ENCODE results near the gene BICRAL.
"Not testable (repeated sequence)": the region's sequence is repeated elsewhere in the genome, so short reads cannot be mapped to it uniquely, and the experiment has no call there.

Gene BICRAL

DNA sequence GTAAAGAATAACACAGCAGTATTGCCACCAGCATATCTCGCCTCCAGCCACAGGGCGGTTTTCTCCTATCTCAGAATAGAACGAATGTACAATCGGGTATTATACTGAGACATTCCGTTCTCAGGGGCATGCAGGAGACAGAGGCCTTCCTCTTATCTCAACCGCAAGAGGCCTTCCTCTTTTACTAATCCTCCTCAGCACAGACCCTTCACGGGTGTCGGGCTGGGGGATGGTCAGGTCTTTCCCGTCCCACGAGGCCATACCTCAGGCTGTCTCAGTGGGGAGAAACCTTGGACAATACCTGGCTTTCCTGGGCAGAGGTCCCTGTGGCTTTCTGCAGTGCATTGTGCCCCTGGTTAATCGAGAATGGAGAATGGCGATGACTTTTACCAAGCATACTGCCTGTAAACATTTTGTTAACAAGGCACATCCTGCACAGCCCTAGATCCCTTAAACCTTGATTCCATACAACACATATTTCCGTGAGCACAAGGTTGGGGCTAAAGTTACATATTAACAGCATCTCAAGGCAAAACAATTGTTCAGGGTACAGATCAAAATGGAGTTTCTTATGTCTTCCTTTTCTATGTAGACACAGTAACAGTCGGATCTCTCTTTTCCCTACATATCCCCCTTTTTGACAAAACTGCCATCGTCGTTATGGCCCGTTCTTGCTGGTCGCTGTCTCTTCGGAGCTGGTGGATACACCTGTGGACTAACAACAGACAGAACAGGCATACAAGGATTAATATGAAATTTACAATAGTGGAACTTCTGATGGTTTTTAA lies 112.4 kb downstream of the BICRAL start:
- DNase-seq (ENCODE audit: low read depth): not testable (repeated sequence)

DNA sequence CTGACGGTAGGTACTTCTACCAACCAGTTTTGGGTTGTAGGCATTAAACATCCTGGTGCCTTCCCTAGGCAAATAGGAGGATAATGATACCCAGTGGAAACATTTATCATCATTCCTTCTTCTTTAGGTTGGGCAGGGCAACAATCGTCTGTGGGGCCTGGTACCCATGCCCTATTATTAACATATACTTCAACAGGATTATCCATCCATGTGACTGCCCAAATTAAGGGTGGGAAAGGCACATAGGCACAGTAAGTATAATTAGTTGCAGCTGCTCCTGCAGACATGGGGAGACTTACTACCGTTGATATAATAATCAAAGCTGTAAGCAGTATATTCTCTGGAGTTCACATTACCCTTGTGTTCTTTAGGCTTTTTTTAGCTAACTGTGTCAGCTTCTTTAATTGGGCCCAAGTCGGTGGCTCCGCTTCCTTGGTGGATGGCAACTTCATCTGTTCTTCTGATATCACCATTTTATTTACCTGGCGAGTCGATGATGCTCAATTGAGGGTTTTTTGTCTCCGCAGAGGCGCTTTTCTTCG lies 114.4 kb downstream of the BICRAL start:
- no peak for DNase-seq (ENCODE audit: low read depth)

DNA sequence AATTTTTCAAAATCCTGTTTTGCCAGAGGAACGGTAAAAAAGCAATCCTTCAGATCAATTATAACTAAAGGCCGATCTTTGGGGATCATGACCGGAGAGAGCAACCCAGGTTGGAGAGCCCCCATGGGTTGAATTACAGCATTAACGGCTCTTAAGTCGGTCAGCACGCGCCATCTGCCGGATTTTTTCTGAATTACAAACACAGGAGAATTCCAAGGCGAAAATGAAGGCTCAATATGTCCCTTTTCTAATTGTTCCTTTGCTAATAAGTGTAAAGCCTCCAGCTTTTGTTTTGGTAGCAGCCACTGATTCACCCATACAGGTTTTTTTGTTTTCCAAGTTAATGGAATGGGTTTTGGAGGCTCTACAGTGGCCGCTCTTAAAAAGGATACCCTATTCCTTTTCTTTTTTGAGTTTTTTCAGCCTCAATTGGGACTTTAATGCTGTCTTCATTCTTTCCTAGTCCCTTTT lies 117.1 kb downstream of the BICRAL start:
- peak; percentile 31 for DNase-seq (ENCODE audit: low read depth)

DNA sequence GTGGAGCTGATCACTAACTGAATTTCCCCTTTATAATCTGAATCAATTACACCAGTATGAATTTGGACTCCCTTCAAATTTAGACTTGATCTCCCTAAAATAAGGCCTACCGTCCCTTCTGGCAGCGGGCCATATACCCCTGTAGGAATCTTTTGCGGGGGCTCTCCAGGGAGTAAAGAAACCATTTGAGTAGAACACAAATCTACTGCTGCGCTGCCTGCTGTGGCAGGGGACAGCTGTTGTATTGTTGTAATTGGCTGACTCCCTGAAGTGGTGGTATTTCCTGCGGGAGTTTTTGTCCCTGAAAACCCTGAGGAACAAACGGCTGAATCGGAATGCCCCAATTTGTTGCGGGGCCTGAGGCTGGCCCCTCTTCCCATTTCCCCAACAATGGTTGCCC lies 118.0 kb downstream of the BICRAL start:
- DNase-seq (ENCODE audit: low read depth): no peak

DNA sequence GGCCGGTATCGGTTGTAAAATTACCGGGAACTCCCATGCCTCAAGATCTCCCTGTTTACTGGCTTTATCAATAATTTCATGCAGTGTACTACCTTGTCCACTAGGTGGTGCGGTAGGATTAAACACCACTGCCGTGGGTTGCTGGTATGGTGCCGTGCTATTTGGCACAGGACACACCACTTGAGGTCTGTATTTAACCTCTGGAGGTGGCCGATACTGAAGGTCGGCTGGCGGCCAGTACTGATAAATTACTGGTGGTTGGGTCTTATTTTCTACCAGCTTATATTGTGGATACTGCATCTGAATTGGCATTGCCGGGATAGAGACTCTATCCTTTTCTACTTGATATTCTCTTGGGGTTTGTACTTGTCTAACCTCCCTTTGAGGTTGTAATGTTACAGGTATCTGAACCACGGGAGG lies 119.7 kb downstream of the BICRAL start:
- peak; percentile 46 for DNase-seq (ENCODE audit: low read depth)

DNA sequence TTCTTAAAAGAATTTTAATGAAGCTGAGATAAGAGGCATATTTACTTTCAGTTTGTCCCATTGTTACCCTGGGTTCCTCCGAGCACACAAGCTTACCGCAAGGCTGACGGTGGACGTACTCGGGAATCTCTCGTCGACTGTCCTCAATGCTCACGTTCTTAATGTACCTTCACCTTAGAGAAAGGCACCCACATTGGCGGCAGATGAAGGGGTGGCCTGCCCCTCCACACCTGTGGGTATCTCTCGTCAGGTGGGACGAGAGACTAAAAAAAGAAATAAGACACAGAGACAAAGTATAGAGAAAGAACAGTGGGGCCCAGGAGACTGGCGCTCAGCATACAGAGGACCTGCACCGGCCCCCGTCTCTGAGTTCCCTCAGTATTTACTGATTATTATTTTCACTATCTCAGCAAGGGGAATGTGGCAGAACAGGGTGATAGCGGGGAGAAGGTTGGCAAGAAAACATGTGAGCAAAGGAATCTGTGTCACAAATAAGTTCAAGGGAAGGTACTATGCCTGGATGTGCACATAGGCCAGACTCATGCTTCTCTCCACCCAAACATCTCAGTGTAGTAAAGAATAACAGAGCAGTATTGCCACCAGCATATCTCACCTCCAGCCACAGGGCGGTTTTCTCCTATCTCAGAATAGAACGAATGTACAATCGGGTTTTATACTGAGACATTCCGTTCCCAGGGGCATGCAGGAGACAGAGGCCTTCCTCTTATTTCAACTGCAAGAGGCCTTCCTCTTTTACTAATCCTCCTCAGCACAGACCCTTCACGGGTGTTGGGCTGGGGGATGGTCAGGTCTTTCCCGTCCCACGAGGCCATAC lies 120.8 kb downstream of the BICRAL start:
- not testable (repeated sequence) for DNase-seq (ENCODE audit: low read depth)

DNA sequence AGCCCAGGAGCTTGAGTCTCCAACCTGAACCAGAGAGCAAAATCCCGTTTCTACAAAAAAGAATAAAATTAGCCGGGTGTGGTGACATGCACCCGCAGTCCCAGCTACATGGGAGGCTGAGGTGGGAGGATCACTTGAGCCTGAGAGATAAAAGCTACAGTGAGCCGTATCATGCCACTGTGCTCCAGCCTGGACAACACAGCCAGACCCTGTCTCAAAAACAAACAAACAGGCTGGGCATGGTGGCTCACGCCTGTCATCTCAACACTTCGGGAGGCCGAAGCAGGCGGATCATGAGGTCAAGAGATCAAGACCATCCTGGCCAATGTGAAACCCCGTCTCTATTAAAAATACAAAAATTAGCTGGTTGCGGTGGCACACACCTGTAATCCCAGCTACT lies 122.6 kb downstream of the BICRAL start:
- DNase-seq (ENCODE audit: low read depth): no peak

DNA sequence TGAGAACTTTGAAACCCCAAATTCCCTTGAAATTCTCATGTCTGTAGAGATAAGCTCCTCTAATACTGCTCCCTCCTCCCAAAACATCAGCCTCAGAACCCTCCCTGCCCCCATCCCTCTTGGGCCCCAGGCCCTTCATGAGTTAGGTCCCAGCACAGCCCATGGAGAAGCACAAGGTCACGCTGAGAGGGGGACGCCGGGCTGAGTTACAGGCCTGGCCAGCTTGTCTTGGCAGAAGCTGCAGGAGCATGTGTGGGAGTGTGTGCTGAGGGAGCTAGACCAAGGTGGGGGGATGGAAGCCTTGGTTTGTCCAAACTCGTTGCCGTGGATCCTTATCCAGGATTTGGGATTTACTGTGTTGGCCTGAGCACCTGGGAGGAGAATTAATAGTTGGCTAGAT lies 125.5 kb downstream of the BICRAL start:
- DNase-seq (ENCODE audit: low read depth): no peak

DNA sequence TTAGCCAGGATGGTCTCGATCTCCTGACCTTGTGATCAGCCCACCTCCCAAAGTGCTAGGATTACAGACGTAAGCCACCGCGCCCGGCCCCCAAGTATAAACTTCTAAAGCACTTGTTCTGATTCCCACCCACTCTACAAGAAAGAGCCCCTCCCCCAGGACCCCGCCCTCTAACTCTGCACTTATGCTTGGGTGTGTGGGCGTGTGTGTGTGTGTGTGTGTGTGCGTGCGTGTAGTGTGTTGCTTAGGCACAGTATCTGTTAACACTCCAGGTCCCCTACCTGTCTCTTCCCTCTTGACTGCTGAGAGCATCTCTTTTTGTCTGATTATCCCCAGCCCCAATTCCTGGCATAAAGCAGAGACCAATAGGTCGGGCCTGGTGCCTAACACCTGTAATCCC lies 128.0 kb downstream of the BICRAL start:
- no peak for DNase-seq (ENCODE audit: low read depth)

DNA sequence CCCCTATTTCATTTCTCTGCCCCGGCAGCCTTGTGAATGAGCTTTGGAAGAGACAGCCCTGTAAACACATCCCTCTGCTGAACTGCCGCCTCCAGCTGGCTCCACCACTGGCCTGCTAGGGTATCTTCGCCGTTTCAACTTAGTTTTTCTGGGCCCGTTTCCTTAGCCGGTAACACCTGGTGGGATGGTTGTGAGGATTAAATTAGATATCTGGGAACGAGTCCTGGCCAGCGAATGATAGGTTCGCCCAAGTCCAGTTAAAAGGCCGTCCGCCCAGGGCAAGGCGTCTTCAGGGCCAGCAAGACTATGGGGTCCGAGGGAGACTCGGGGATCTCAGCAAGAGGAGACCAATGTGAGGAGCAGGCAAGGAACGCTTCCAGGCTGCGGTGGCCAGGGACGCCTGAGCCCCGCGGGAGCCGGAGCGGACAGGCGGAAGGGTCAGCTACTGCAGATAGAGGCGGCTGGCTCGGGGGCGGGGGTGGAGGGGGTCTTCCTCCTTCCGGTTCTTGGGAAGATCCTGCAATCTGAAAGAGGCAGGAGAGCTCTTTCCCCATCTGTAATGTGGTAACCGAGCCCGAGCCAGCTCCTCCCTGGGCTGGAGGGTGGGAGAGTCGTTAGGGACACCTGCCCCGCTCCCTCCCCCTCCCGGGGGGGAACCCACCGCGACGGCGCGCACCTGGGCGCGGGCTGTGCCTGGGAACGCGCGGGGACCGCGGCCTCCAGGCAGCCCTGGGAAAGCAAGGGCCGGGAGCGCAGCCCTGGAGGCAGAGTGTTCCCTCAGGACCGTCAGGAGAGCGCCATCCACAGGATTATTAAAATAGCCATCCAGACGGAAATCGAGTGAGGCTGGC lies 129.5 kb downstream of the BICRAL start:
- no peak for DNase-seq (ENCODE audit: low read depth)

DNA sequence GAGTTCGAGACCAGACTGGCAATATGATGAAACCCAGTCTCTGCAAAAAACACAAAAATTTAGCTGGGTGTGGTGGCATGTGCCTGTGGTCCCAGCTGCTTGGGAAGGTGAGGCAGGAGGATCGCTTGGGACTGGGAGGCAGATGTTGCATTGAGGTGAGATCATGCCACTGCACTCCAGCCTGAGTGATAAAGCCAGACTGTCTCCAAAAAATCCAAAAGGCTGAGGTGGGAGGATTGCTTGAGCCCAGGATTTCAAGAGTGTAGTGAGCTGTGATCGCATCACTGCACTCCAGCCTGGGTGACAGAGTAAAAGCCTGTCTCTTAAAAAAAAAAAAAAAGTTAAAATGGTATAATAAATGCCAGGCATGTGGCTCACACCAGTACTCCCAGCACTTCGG lies 132.7 kb downstream of the BICRAL start:
- no peak for DNase-seq (ENCODE audit: low read depth)

DNA sequence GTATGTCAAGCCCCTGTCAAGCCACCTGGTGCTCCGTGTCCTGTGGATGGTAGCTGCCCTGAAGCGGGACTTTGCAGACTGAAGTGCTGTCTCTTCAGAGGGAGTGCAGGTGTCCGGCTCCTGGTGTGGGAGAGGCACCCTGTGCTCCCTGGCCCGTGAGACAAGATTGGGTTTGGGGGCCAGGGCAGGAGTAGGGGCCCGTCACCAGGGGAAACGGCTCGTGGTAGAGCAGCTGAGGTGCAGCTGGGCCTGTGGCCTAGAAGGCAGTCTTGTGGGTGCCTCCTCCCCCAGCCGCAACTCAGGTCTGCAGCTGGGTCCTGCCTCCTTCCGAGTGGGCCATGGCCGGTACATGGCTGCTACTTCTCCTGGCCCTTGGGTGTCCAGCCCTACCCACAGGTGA lies 133.9 kb downstream of the BICRAL start, which contains the start of gene PTCRA:
Gene PTCRA (plus strand): TSS at position 322 of the 400 bp plus-strand sequence. CDS start 17 bp downstream, at position 339.
- no peak for DNase-seq (ENCODE audit: low read depth)

DNA sequence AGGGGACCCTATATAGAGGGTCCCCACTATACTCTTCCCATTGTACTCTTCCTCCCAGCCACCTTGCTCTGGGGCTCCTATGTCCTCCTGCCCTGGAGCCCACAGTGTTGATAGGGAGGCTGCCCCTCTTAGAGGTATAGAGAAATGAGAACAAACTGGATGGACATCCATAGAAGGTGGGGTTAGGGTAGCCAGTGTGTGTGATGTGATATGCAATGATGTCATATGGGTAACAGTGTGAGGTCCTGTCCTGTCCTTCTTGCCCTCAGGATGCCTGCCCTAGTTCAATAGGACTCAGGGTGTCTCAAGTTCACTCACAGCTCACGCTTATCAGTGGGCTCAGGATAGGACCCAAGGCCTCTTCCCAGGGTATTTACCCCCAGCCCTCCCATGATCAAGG lies 134.4 kb downstream of the BICRAL start:
- no peak for DNase-seq (ENCODE audit: low read depth)

Data from activated T-cell treated with anti-CD3 and anti-CD28 coated beads for 48 hours (primary cell).